ENCODE results near the gene RTTN.

DNA sequence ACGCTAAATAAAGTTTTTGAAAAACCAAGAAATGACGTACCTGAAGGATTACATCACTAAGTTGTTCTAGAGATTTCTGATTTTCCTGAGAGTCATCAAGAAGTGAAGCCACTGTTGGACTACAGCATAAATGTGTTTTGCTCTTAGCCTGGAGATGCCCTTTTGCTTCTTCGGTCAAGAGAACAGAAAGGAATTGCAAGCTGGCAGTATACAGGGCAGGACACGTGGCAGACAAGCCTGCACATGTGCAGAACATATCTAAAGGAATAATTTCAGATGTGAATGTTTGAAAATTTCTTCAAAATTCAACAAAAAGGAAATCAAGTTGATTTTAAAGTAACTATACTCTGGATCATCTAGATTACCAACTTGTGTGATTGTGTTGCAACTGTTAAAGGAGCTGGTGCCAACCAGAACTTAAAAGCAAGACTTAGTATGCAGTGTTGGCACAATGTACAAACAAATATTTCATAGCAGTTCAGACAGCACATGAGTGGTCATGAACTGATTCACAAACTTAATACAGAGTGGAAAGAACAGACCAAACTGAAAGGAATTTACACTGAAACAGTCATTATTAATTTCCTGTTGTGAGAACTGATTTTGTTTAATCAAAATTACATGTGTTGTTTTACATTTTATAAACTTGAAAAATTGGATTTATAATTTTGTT lies 157.4 kb downstream of the RTTN start:
- TF ChIP-seq, protein P1, sequence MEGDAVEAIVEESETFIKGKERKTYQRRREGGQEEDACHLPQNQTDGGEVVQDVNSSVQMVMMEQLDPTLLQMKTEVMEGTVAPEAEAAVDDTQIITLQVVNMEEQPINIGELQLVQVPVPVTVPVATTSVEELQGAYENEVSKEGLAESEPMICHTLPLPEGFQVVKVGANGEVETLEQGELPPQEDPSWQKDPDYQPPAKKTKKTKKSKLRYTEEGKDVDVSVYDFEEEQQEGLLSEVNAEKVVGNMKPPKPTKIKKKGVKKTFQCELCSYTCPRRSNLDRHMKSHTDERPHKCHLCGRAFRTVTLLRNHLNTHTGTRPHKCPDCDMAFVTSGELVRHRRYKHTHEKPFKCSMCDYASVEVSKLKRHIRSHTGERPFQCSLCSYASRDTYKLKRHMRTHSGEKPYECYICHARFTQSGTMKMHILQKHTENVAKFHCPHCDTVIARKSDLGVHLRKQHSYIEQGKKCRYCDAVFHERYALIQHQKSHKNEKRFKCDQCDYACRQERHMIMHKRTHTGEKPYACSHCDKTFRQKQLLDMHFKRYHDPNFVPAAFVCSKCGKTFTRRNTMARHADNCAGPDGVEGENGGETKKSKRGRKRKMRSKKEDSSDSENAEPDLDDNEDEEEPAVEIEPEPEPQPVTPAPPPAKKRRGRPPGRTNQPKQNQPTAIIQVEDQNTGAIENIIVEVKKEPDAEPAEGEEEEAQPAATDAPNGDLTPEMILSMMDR (IDR thresholded peaks at IDR 0.05; ENCODE audit: insufficient read depth, low read length, poor library complexity, severe bottlenecking), result no peak
- no peak for TF ChIP-seq EZH2phosphoT487 (conservative IDR thresholded peaks at IDR 0.05; ENCODE audit: low read length)

Measured in SU-DHL-6 (cell line).